ENCODE results near the gene HSD17B2.

DNA sequence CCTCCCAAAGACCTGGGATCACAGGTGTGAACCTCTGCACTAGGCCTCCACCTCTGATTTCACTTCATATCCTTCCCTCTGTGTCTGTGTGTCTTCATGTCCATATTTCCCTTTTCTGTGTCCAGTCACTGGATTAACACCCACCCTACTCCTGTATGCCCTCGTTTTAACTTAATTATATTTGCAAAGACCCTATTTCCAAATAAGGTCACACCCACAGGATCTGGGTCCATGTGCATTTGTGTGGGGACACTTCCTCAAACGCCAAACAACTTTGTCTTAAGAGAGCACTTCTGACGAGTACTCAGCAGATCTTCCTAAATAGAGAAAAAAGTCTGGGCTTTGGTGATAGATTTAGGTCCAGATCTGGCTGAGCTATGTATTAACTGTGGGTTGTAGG, 78.7 kb downstream of the HSD17B2 start:
- TF ChIP-seq, protein P1, sequence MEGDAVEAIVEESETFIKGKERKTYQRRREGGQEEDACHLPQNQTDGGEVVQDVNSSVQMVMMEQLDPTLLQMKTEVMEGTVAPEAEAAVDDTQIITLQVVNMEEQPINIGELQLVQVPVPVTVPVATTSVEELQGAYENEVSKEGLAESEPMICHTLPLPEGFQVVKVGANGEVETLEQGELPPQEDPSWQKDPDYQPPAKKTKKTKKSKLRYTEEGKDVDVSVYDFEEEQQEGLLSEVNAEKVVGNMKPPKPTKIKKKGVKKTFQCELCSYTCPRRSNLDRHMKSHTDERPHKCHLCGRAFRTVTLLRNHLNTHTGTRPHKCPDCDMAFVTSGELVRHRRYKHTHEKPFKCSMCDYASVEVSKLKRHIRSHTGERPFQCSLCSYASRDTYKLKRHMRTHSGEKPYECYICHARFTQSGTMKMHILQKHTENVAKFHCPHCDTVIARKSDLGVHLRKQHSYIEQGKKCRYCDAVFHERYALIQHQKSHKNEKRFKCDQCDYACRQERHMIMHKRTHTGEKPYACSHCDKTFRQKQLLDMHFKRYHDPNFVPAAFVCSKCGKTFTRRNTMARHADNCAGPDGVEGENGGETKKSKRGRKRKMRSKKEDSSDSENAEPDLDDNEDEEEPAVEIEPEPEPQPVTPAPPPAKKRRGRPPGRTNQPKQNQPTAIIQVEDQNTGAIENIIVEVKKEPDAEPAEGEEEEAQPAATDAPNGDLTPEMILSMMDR (conservative IDR thresholded peaks at IDR 0.05; ENCODE audit: low read length): no peak
- no peak for TF ChIP-seq EZH2phosphoT487 (IDR thresholded peaks at IDR 0.05; ENCODE audit: borderline replicate concordance)

Data from Loucy (cell line).